IMR-90 (cell line): ENCODE results near the gene GABBR2. TPM values are rescaled to one million over a fixed set of nuclear protein-coding genes. Genes with fewer than 3 reads are reported as not detected.
"Not testable (repeated sequence)": the region's sequence is repeated elsewhere in the genome, so short reads cannot be mapped to it uniquely, and the experiment has no call there.

ENCODE experiments used
- ATAC-seq: fragments of 200-7000 bp; cut with Tn5 transposase; 2 replicates; pipeline ENCODE4 v1.9.1; 2020; ENCODE audit warnings: low read depth, mild to moderate bottlenecking, moderate library complexity
- BruUV-seq: library from RNA; stranded (reverse); fragments of 400-500 nt; replicated peaks from 2 replicates; lab custom pipeline; 2021; lab: Mats Ljungman, UMichigan
- CTCF ChIA-PET: fragments of 300-600 bp; formaldehyde crosslinking; extraction: SDS; loops from one replicate; lab custom pipeline; 2021; ENCODE audit warnings: antibody characterized with exemption; lab: Yijun Ruan, JAX
- POLR2A ChIA-PET: fragments of 300-600 bp; sonication (Branson Sonifier 250); formaldehyde crosslinking; loops from one replicate; lab custom pipeline; 2022; ENCODE audit warnings: antibody characterized with exemption; ENCODE audit not compliant: unreplicated experiment; lab: Charles Lee
- DNase-seq: peaks from one replicate; pipeline ENCODE4 v3.0.0; 2013
- H2AFZ ChIP-seq: replicated peaks from 2 replicates; pipeline ENCODE3; 2013; ENCODE audit warnings: low read length, mild to moderate bottlenecking; ENCODE audit not compliant: poor library complexity
- H2AK5ac ChIP-seq: 2 replicates; pipeline ENCODE4 v1.6.1; 2013; ENCODE audit warnings: low read depth, low read length, inconsistent platforms
- H2AK9ac ChIP-seq: replicated peaks from 2 replicates; pipeline ENCODE3; 2013; ENCODE audit warnings: mild to moderate bottlenecking, low read depth, low read length, moderate library complexity; ENCODE audit not compliant: poor library complexity
- H2BK120ac ChIP-seq: 2 replicates; pipeline ENCODE4 v1.6.1; 2013; ENCODE audit warnings: low read depth, low read length, inconsistent platforms
- H2BK15ac ChIP-seq: 3 replicates; pipeline ENCODE4 v1.6.1; 2013; ENCODE audit warnings: low read depth, low read length, inconsistent platforms
- H2BK20ac ChIP-seq: 2 replicates; pipeline ENCODE4 v1.6.1; 2013; ENCODE audit warnings: low read depth, mild to moderate bottlenecking, inconsistent platforms, low read length, moderate library complexity
- H2BK5ac ChIP-seq: 2 replicates; pipeline ENCODE4 v1.6.1; 2013; ENCODE audit warnings: mild to moderate bottlenecking, low read depth, low read length, inconsistent platforms; ENCODE audit not compliant: poor library complexity, severe bottlenecking
- H3K14ac ChIP-seq: replicated peaks from 2 replicates; pipeline ENCODE4 v1.6.1; 2013; ENCODE audit warnings: low read depth, low read length, inconsistent platforms
- H3K18ac ChIP-seq: 2 replicates; pipeline ENCODE4 v1.6.1; 2013; ENCODE audit warnings: low read depth, low read length, control low read depth
- H3K23ac ChIP-seq: 2 replicates; pipeline ENCODE4 v1.6.1; 2013; ENCODE audit warnings: low read depth, low read length, inconsistent platforms
- H3K27ac ChIP-seq: 2 replicates; pipeline ENCODE4 v1.5.1; 2013; ENCODE audit warnings: mild to moderate bottlenecking, control low read depth, low read length; ENCODE audit not compliant: insufficient read depth
- H3K27me3 ChIP-seq: 2 replicates; pipeline ENCODE4 v1.6.1; 2013; ENCODE audit warnings: low read length; ENCODE audit not compliant: control insufficient read depth, insufficient read depth
- H3K36me3 ChIP-seq: 2 replicates; pipeline ENCODE4 v1.6.1; 2013; ENCODE audit warnings: low read length, mixed read lengths; ENCODE audit not compliant: control insufficient read depth, insufficient read depth
- H3K4ac ChIP-seq: 2 replicates; pipeline ENCODE4 v1.6.1; 2013; ENCODE audit warnings: low read depth, low read length, inconsistent platforms
- H3K4me1 ChIP-seq: 2 replicates; pipeline ENCODE4 v1.6.1; 2013; ENCODE audit warnings: low read length, mixed read lengths; ENCODE audit not compliant: control insufficient read depth, insufficient read depth
- H3K4me2 ChIP-seq: 2 replicates; pipeline ENCODE4 v1.6.1; 2013; ENCODE audit warnings: low read depth, mild to moderate bottlenecking, control low read depth, low read length, moderate library complexity
- H3K4me3 ChIP-seq: 2 replicates; pipeline ENCODE4 v1.5.1; 2013; ENCODE audit warnings: low read depth, mild to moderate bottlenecking, control low read depth, low read length, moderate library complexity; ENCODE audit not compliant: insufficient read depth
- H3K56ac ChIP-seq: 2 replicates; pipeline ENCODE4 v1.6.1; 2013; ENCODE audit warnings: low read length, inconsistent platforms; ENCODE audit not compliant: insufficient read depth; ENCODE audit errors: extremely low read depth
- H3K79me1 ChIP-seq, 2 experiments: 2 replicates each; pipeline ENCODE4 v1.6.1; 2013; ENCODE audit warnings: low read length in 2 of 2, inconsistent platforms in 1 of 2, low read depth in 1 of 2
- H3K9ac ChIP-seq: 2 replicates; pipeline ENCODE4 v1.6.1; 2013; ENCODE audit warnings: low read depth, low read length, control low read depth
- H3K9me1 ChIP-seq: 2 replicates; pipeline ENCODE4 v1.6.1; 2013; ENCODE audit warnings: low read length, inconsistent platforms; ENCODE audit not compliant: insufficient read depth
- H3K9me3 ChIP-seq: 2 replicates; pipeline ENCODE4 v1.6.1; 2013; ENCODE audit warnings: low read length; ENCODE audit not compliant: control insufficient read depth, insufficient read depth
- H4K20me1 ChIP-seq: 2 replicates; pipeline ENCODE4 v1.6.1; 2013; ENCODE audit warnings: low read length, inconsistent platforms; ENCODE audit not compliant: insufficient read depth
- H4K5ac ChIP-seq: 2 replicates; pipeline ENCODE4 v1.6.1; 2013; ENCODE audit warnings: mild to moderate bottlenecking, low read depth, low read length, control low read depth
- H4K8ac ChIP-seq, 2 experiments: 2 replicates each; pipeline ENCODE4 v1.6.1; 2013; ENCODE audit warnings: low read depth in 2 of 2, low read length in 2 of 2, control low read depth in 1 of 2, inconsistent platforms in 1 of 2
- H4K91ac ChIP-seq: 2 replicates; pipeline ENCODE4 v1.6.1; 2013; ENCODE audit warnings: low read depth, low read length, inconsistent platforms; ENCODE audit not compliant: insufficient read depth
- WGBS, 2 experiments: methylation state at CpG; one replicate each; pipeline versions ENCODE4 v1.1.5 to v1.1.7; 2013; ENCODE audit warnings: missing lambda C conversion rate in 2 of 2; ENCODE audit not compliant: insufficient read length in 1 of 2; ENCODE audit errors: extremely low coverage in 2 of 2; 5-methylcytosine and 5-hydroxymethylcytosine counted together
- dilution Hi-C: fragments of 300-500 bp; cut with HindIII; formaldehyde crosslinking; loops from one replicate; pipeline ENCODE4 v1.14.3; 2018; ENCODE audit warnings: low sequenced_read_pairs; ENCODE audit not compliant: unreplicated experiment
- in situ Hi-C: fragments of 300-500 bp; cut with MboI; formaldehyde crosslinking; loops from 3 replicates; pipeline ENCODE4 v1.14.3; 2019; ENCODE audit warnings: low sequenced_read_pairs, inconsistent platforms, mixed read lengths
- intact Hi-C: fragments of 100-400 bp; cut with micrococcal nuclease; formaldehyde crosslinking; loops from 2 replicates; pipeline ENCODE4 v1.10.0; 2022
- polyA plus RNA-seq, 3 experiments: library from polyadenylated mRNA; depleted of rRNA; stranded (reverse); fragments of >200 nt; gene quantifications; 2 replicates each; pipeline ENCODE4 v1.2.3, GENCODE V29; 2012; ENCODE audit warnings: low replicate concordance in 1 of 3
- total RNA-seq: library from RNA; depleted of rRNA; stranded (reverse); fragments of >200 nt; gene quantifications from 2 replicates; pipeline ENCODE4 v1.2.3, GENCODE V29; 2012

Gene GABBR2
- total and polyA plus RNA-seq, 2 of the 4 experiments (the other 2 are of a cell fraction) = 14.2 to 20.3 TPM

- H4K8ac ChIP-seq, ATAC-seq, in situ Hi-C loops, H3K18ac ChIP-seq, H2BK20ac ChIP-seq, H3K56ac ChIP-seq, H3K36me3 ChIP-seq, H3K9ac ChIP-seq, H3K9me1 ChIP-seq, H2AK9ac ChIP-seq, H2BK15ac ChIP-seq, H2BK5ac ChIP-seq, H3K4me3 ChIP-seq, H3K4me1 ChIP-seq, CTCF ChIA-PET, H4K20me1 ChIP-seq, dilution Hi-C loops, H3K79me1 ChIP-seq, H3K27ac ChIP-seq, H3K23ac ChIP-seq, DNase-seq, POLR2A ChIA-PET, H4K91ac ChIP-seq, H3K14ac ChIP-seq, H3K9me3 ChIP-seq, H4K5ac ChIP-seq, H3K4ac ChIP-seq, H2AK5ac ChIP-seq, H3K4me2 ChIP-seq, H2AFZ ChIP-seq, H3K27me3 ChIP-seq, BruUV-seq: not testable (repeated sequence)
- 0 out of 2 replicates have a peak overlapping the region, but pooled peaks have one; percentile 23 for H2BK120ac ChIP-seq
- no CpG with 5 or more reads among the region's 8 CpGs for WGBS, 2 experiments
- intact Hi-C loops = loop anchor here (10.0 kb wide), 1 partner anchor 553 kb away; no protein-coding TSS in a partner anchor
These were observed 441.2 kb downstream of the GABBR2 start for GRCh38 chr9:98267556-98267955.
